ENCODE measurements around the gene PSMB4. TPM values are rescaled to one million over a fixed set of nuclear protein-coding genes. Genes with fewer than 3 reads are reported as not detected.

Gene PSMB4
- total RNA-seq, 1 experiment from 2014 or later = 413 TPM

GRCh38 chr1:151419819-151420218 is 20.4 kb downstream of the PSMB4 start:
- Histone ChIP-seq H2BK20ac (ENCODE audit: low read depth, low read length, poor library complexity, severe bottlenecking) (no peak overlapping the region), H3K23ac (ENCODE audit: insufficient read length, low read depth, low read length) (no peak overlapping the region), H3K56ac (ENCODE audit: insufficient read length, low read depth, low read length) (no peak overlapping the region), H2BK5ac (ENCODE audit: insufficient read length, low read length) (no peak overlapping the region), H3K79me1 (ENCODE audit: insufficient read depth, low read depth, low read length, poor library complexity, severe bottlenecking) (no peaks in the 10 kb centered on the region), H3K4me2 (ENCODE audit: insufficient read depth, insufficient read length, low read length) (no peak overlapping the region), H2BK15ac (ENCODE audit: low read depth, low read length) (no peak overlapping the region), H3K27me3 (ENCODE audit: insufficient read depth, low read length) (no peaks in the 10 kb centered on the region), H2AFZ (ENCODE audit: low read length) (no peak overlapping the region), H4K5ac (ENCODE audit: insufficient read length, low read depth, low read length) (no peak overlapping the region), H3K4ac (ENCODE audit: low read depth, low read length) (no peak overlapping the region), H3K9me3 (ENCODE audit: control insufficient read depth, low read depth, low read length) (no peaks in the 10 kb centered on the region), H3K4me1 (ENCODE audit: insufficient read depth, low read length) (no peaks in the 10 kb centered on the region), H3T11ph (ENCODE audit: low read length) (no peak overlapping the region), H3K27ac (ENCODE audit: insufficient read length, low read depth, low read length) (no peak overlapping the region), H4K91ac (ENCODE audit: insufficient read length, low read depth, low read length) (no peak overlapping the region), H3K14ac (ENCODE audit: insufficient read depth, low read length) (no peak overlapping the region), H2BK12ac (ENCODE audit: insufficient read length, low read depth, low read length) (no peak overlapping the region), H3K18ac (ENCODE audit: insufficient read length, low read depth, low read length) (no peak overlapping the region), H4K20me1 (ENCODE audit: control insufficient read depth, insufficient read depth, insufficient read length) (no peaks in the 10 kb centered on the region), H3K23me2 (ENCODE audit: insufficient read length, low read depth, low read length, poor library complexity, severe bottlenecking) (no peaks in the 10 kb centered on the region), H2BK120ac (ENCODE audit: low read depth, low read length, poor library complexity, severe bottlenecking) (no peak overlapping the region), H4K8ac (replicated peaks; ENCODE audit: insufficient read length, low read depth, low read length) (no peak overlapping the region), H3K79me2 (ENCODE audit: insufficient read depth, low read length) (no peaks in the 10 kb centered on the region), H3K9ac (ENCODE audit: extremely low read depth, insufficient read length, low read length) (no peak overlapping the region), H2AK5ac (ENCODE audit: insufficient read length, low read length) (no peak overlapping the region)
- Mint-ChIP-seq H3K9me3 (no peaks in the 10 kb centered on the region), H3K36me3 (ENCODE audit: insufficient read depth in 1 of 3, low read depth in 3 of 3) (peaks cover 37 to 86% (median 86%) of the 10 kb centered on the region in 3 experiments; a peak in 6 of 7 replicates), H3K4me3 (no peak overlapping the region), H3K27ac (no peak overlapping the region; a peak in 1 of 7 replicates), H3K4me1 (no peaks in the 10 kb centered on the region), H3K27me3 (ENCODE audit: low read depth) (no peaks in the 10 kb centered on the region)
- TF ChIP-seq CTCF (conservative IDR thresholded peaks at IDR 0.05) = no peak
- no peak for DNase-seq
- no CpG with 5 or more reads among the region's 5 CpGs for WGBS (ENCODE audit: extremely low coverage, insufficient read length, low lambda C conversion rate)
